NT2/D1 (cell line): ENCODE data around the gene TCP11.

Source experiments
- SUZ12 ChIP-seq: IDR thresholded peaks from 2 replicates; pipeline ENCODE4 v1.6.1; 2011; ENCODE audit not compliant: insufficient read length, insufficient read depth; ENCODE audit errors: extremely low read depth
- YY1 ChIP-seq: IDR thresholded peaks from 2 replicates; pipeline ENCODE4 v1.6.1; 2011; ENCODE audit not compliant: insufficient read length, insufficient read depth
- ZNF274 ChIP-seq: IDR thresholded peaks from 2 replicates; pipeline ENCODE4 v1.6.1; 2011; ENCODE audit warnings: mild to moderate bottlenecking, low read depth, low read length

- TF ChIP-seq YY1, result no peak
- TF ChIP-seq SUZ12, result no peak
- no peak for TF ChIP-seq ZNF274
Observed at GRCh38 chr6:35073211-35073610, 67.9 kb downstream of the TCP11 start.
